HFF-Myc (cell line): ENCODE data around the gene WDR64.
"Not testable (repeated sequence)": the region's sequence is repeated elsewhere in the genome, so short reads cannot be mapped to it uniquely, and the experiment has no call there.

Experiments
- DNase-seq: peaks from one replicate; pipeline ENCODE4 v3.0.0-alpha.2; 2011; ENCODE audit warnings: low read depth; ENCODE audit errors: extremely low read depth
- H3K4me3 ChIP-seq: replicated peaks from 2 replicates; pipeline ENCODE4 v1.5.1; 2011; ENCODE audit warnings: low read depth, mild to moderate bottlenecking, control low read depth, low read length
- TF ChIP-seq, protein P1 (sequence below): IDR thresholded peaks from 2 replicates; pipeline ENCODE4 v1.5.1; 2012; ENCODE audit warnings: mild to moderate bottlenecking, low read depth, low read length, control low read depth; ENCODE audit errors: missing control alignments

Gene WDR64

DNA sequence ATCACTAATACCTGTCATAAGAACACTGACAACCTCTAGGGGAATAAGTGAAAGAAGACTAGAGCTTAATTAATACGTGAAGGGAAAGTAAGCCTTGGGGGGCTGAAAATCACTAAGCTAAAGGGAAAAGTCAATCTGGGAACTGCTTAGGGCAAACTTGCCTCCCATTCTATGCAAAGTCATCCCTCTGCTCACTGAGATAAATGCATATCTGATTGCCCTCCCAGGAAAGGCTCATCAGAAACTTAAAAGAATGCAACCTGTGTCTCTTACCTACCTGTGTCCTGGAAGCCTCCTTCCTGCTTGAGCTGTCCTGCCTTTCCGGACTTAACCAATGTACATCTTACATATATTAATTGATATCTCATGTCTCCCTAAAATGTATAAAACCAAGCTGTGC is 81.8 kb downstream of the WDR64 start:
- H3K4me3 ChIP-seq: no peak overlapping the region
- no peak for DNase-seq
- TF ChIP-seq, protein P1, sequence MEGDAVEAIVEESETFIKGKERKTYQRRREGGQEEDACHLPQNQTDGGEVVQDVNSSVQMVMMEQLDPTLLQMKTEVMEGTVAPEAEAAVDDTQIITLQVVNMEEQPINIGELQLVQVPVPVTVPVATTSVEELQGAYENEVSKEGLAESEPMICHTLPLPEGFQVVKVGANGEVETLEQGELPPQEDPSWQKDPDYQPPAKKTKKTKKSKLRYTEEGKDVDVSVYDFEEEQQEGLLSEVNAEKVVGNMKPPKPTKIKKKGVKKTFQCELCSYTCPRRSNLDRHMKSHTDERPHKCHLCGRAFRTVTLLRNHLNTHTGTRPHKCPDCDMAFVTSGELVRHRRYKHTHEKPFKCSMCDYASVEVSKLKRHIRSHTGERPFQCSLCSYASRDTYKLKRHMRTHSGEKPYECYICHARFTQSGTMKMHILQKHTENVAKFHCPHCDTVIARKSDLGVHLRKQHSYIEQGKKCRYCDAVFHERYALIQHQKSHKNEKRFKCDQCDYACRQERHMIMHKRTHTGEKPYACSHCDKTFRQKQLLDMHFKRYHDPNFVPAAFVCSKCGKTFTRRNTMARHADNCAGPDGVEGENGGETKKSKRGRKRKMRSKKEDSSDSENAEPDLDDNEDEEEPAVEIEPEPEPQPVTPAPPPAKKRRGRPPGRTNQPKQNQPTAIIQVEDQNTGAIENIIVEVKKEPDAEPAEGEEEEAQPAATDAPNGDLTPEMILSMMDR: no peak

DNA sequence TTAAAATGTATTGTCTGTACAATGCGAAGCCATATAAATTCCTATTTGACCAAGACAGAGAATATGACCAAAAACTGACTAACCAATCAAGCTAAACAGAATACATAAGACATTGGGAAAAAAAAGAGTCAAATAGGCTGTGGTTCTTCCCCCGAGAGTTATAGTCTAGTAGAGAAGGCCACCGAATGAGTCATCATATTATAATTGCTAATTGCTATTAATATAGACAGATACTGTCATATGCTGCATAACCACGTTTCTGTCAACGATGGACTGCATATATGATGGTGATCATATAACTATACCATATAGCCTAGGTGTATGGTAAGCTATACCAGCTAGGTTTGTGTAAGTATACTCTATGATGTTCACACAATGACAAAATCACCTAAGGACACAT is 82.5 kb downstream of the WDR64 start:
- no peak overlapping the region for H3K4me3 ChIP-seq
- no peak for DNase-seq
- TF ChIP-seq, protein P1: no peak

DNA sequence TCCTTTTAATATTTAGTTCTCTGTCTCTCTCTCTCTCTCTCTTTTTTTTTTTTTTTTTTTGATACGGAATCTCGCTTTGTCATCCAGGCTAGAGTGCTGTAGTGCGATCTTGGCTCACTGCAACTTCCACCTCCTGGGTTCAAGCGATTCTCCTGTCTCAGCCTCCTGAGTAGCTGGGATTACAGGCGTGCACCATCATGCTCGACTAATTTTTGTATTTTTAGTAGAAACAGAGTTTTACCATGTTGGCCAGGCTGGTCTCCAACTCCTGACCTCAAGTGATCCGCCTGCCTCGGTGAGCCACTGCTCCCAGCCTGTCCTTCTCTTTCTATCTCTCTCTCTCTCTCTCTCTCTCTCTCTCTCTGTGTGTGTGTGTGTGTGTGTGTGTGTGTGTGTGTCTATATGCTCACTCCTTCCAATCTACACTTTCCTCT is 83.4 kb downstream of the WDR64 start:
- H3K4me3 ChIP-seq, DNase-seq: not testable (repeated sequence)

DNA sequence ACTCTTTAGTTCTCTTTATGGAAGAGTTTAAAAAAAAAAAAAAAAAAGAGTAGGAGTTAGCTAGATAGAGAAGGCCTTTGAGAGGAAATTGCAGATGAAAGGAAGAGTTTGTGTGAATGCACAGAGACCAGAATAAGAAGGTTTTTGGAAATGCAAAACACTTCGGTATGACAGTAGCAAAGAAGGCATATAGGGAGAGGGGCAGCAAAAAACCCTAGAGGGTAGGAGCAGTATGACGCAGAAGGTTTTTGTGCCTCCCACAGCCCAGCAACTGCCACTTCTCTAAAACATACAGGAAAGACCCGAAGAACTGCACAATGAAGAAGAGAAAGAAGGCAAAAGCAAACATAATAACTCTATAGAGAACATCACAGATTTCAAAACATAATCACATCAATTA is 84.3 kb downstream of the WDR64 start:
- DNase-seq: no peak
- TF ChIP-seq, protein P1: no peak
- no peak overlapping the region for H3K4me3 ChIP-seq

DNA sequence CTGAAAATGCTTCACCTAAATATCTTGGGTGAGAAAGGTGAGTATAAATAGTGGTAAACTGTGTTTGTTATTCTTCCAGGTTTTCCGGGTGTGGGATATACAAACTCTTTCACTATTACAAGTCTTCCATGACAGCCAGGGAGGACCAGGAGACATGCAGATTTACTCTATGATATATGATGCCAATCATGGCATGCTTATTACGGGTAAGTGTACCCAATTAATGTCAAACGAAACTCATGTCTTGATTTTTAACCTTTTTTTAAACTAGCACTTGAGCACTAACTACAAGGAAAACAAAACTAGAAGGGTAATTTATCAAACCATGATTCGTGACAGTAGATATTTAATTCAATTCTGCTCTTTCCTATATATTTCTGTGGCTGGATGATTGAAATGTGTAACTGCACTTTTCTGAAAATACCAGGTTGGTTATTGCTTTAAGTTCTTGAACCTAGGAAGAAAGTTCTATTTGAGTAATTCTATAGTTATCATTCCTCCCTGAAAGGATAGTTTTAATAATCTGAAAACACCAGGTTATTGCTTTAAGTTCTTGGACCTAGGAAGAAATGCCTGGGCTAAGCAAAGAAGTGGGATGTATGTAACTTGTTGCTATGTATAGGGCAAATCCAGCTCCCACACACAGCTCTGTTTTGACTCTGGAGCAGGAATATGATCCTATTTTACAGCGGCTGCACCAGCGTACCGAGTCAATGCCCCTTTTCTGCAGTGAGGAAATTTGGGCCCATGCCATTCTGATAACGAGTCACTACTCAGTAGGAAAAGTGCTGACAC is 86.4 kb downstream of the WDR64 start:
- no peak overlapping the region for H3K4me3 ChIP-seq
- TF ChIP-seq, protein P1: no peak
- DNase-seq: no peak

DNA sequence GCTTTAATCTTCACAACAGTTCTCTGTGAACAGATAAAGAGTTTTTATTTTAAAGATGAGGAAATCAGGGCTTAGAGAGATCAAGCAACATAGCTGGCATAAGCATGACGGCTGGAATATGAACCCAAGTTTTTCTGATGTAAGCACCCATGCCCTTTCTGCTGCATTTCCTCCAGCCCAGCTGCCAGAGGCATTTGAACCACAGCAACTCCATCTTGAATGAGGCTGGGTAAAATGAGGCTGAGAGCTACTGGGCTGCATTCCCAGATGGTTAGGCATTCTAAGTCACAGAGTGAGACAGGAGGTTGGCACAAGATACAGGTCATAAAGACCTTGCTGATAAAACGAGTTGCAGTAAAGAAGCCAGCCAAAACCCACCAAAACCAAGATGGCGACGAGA is 90.0 kb downstream of the WDR64 start:
- DNase-seq: no peak
- no peak overlapping the region for H3K4me3 ChIP-seq
- TF ChIP-seq, protein P1: no peak

DNA sequence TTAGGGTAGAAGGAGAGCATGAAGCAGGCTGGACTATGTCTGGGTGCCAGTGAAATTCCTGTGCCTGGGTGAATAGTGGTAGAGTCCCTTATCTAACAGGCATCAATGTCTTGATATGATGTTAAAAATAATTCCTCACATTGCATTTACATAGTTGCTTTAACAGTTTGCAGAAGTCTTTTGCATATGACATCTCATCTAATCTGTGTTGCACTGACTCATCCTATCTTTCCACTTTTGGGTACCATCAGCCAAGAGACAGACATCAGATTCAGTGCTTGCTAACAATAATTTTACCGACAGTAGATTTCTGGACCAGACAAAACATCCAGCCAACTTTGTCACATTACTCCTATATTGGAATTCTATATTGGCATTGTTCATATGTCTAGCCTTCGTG is 92.5 kb downstream of the WDR64 start:
- TF ChIP-seq, protein P1: no peak
- no peak for DNase-seq
- no peak overlapping the region for H3K4me3 ChIP-seq
